ENCODE data around the gene CTNNA3. TPM values are rescaled to one million over a fixed set of nuclear protein-coding genes. Genes with fewer than 3 reads are reported as not detected.

CTNNA3 gene
- polyA plus RNA-seq, 1 experiment = not detected

GRCh38 chr10:66822801-66823200, 873.2 kb downstream of the CTNNA3 start:
- POLR2A ChIA-PET = no interaction called here
- H3K27me3 ChIP-seq (ENCODE audit: control insufficient read depth, insufficient read depth, low read length) = no peaks in the 10 kb centered on the region
- CTCF ChIA-PET = no interaction called here
- no peak for DNase-seq (ENCODE audit: low read depth)
- no peak overlapping the region for H3K4me3 ChIP-seq (ENCODE audit: low read depth, low read length)
- H3K36me3 ChIP-seq (ENCODE audit: control insufficient read depth, insufficient read depth, low read length) = no peaks in the 10 kb centered on the region
- TF ChIP-seq CTCF (IDR thresholded peaks at IDR 0.05; ENCODE audit: insufficient read depth, low read depth, low read length) = no peak

- H3K27me3 ChIP-seq (ENCODE audit: control insufficient read depth, insufficient read depth, low read length) = no peaks in the 10 kb centered on the region
- H3K4me3 ChIP-seq (ENCODE audit: low read depth, low read length) = no peak overlapping the region
- no peak for TF ChIP-seq CTCF (IDR thresholded peaks at IDR 0.05; ENCODE audit: insufficient read depth, low read depth, low read length)
- ChIA-PET POLR2A (no interaction called here), CTCF (interaction anchor here (0.6 to 1.0 kb wide), 2 partner anchors 106 to 230 kb away, joined by 4 to 5 read pairs; partner anchors contain the start of gene LRRTM3)
- no peaks in the 10 kb centered on the region for H3K36me3 ChIP-seq (ENCODE audit: control insufficient read depth, insufficient read depth, low read length)
- DNase-seq (ENCODE audit: low read depth) = no peak
Measured at GRCh38 chr10:66819691-66820090, 876.3 kb downstream of the CTNNA3 start.

GRCh38 chr10:66813122-66813521, 882.9 kb downstream of the CTNNA3 start:
- TF ChIP-seq CTCF (IDR thresholded peaks at IDR 0.05; ENCODE audit: insufficient read depth, low read depth, low read length) = no peak
- Histone ChIP-seq H3K4me3 (ENCODE audit: low read depth, low read length) (no peak overlapping the region), H3K36me3 (ENCODE audit: control insufficient read depth, insufficient read depth, low read length) (no peaks in the 10 kb centered on the region), H3K27me3 (ENCODE audit: control insufficient read depth, insufficient read depth, low read length) (no peaks in the 10 kb centered on the region)
- ChIA-PET POLR2A (no interaction called here), CTCF (no interaction called here)
- no peak for DNase-seq (ENCODE audit: low read depth)

- CTCF ChIA-PET = no interaction called here
- Histone ChIP-seq H3K36me3 (ENCODE audit: control insufficient read depth, insufficient read depth, low read length) (no peaks in the 10 kb centered on the region), H3K4me3 (ENCODE audit: low read depth, low read length) (no peak overlapping the region), H3K27me3 (ENCODE audit: control insufficient read depth, insufficient read depth, low read length) (no peaks in the 10 kb centered on the region)
- no peak for TF ChIP-seq CTCF (IDR thresholded peaks at IDR 0.05; ENCODE audit: insufficient read depth, low read depth, low read length)
- no peak for DNase-seq (ENCODE audit: low read depth)
- POLR2A ChIA-PET = no interaction called here
Measured at GRCh38 chr10:66811211-66811610, 884.8 kb downstream of the CTNNA3 start.

GRCh38 chr10:66809402-66809801, 886.6 kb downstream of the CTNNA3 start:
- H3K27me3 ChIP-seq (ENCODE audit: control insufficient read depth, insufficient read depth, low read length) = no peaks in the 10 kb centered on the region
- CTCF ChIA-PET = no interaction called here
- POLR2A ChIA-PET = no interaction called here
- TF ChIP-seq CTCF (IDR thresholded peaks at IDR 0.05; ENCODE audit: insufficient read depth, low read depth, low read length) = no peak
- H3K4me3 ChIP-seq (ENCODE audit: low read depth, low read length) = no peak overlapping the region
- no peaks in the 10 kb centered on the region for H3K36me3 ChIP-seq (ENCODE audit: control insufficient read depth, insufficient read depth, low read length)
- no peak for DNase-seq (ENCODE audit: low read depth)

Measured in BJ (cell line).